NB4 (cell line): Measurements from ENCODE around the gene TNFAIP8L3.

Experiments
- DNase-seq: peaks from one replicate; pipeline ENCODE4 v3.0.0; 2010; ENCODE audit warnings: low read depth
- H3K4me3 ChIP-seq: one replicate; pipeline ENCODE4 v1.5.1; 2011; ENCODE audit warnings: mild to moderate bottlenecking, low read depth, low read length, moderate library complexity
- CTCF ChIP-seq: IDR thresholded peaks from one replicate; pipeline ENCODE4 v1.5.1; 2012; ENCODE audit warnings: low read depth, low read length
- MAX ChIP-seq: IDR thresholded peaks from 2 replicates; pipeline ENCODE4 v1.6.1; 2011; ENCODE audit warnings: low read depth, low read length
- MYC ChIP-seq: IDR thresholded peaks from 2 replicates; pipeline ENCODE4 v1.6.1; 2011; ENCODE audit warnings: low read depth, low read length
- POLR2A ChIP-seq: IDR thresholded peaks from 2 replicates; pipeline ENCODE4 v1.6.1; 2011; ENCODE audit warnings: mild to moderate bottlenecking; ENCODE audit not compliant: insufficient read length; ENCODE audit errors: extremely low read depth

The TNFAIP8L3 gene

DNA sequence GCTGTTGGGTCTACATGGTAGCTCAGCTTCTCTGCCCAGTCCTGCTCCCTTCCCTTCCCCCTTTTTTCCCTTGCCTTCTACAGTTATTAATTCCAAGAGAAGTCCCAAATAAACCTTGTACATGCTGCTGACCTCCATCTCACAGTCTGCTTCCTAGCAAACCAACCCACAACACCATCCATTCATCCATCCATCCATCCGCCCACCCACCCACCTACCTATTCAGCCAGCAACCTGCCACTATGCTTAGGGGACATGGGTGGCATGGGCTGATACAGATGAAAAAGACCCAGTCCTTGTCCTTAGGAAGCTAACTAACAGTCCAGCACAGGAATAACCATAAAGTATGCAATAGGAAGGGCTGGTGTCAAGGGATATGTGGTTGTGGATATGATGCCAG lies 5.7 kb downstream of the TNFAIP8L3 start:
- DNase-seq = no peak
- H3K4me3 ChIP-seq = no peak overlapping the region
- no peak for TF ChIP-seq MYC
- TF ChIP-seq POLR2A = no peak
- TF ChIP-seq CTCF = no peak
- TF ChIP-seq MAX = no peak

DNA sequence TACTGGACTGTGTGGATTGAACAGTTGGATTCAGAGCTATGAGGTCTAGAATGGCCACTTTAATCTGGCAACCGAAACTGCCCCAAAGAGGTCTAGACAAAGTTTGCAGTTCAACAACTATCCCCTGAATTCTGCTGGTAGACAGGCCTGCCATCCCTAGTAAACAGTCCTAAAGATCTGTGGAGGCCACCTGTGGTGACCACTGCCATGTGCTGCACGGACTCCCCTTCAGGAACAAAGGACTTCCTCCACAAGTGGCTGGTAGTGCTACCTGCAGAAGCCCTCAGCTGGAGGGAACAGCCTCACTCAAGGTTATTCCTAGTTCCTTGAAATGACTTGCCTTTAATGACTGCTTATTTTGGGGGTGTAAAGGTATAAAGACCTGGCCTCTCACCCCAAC lies 6.1 kb downstream of the TNFAIP8L3 start:
- DNase-seq = no peak
- no peak overlapping the region for H3K4me3 ChIP-seq
- no peak for TF ChIP-seq MYC
- TF ChIP-seq CTCF = no peak
- TF ChIP-seq POLR2A = no peak
- no peak for TF ChIP-seq MAX

GRCh38 chr15:51087513-51087912 lies 7.2 kb downstream of the TNFAIP8L3 start:
- no peak for DNase-seq
- H3K4me3 ChIP-seq = no peak overlapping the region
- TF ChIP-seq MAX = no peak
- no peak for TF ChIP-seq CTCF
- no peak for TF ChIP-seq MYC
- no peak for TF ChIP-seq POLR2A

DNA sequence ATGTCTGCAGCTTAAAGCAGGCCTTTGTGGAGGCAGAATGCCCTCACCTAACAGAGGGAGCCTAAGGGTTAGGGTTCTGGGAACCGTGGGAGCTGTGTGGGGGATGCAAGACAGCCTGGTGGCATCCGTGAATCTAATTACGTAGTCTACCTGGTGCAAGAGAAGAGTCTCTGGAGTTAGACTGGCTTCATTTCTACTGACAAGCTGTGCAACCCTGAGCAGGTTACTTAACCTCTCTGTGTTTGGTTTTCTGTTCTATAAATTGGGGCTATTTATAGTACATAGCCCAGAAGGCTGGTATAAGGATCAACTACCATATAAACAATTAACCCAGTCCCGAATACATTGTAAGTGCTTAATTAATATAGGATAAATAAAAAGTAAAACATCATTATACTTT lies 8.3 kb downstream of the TNFAIP8L3 start:
- TF ChIP-seq POLR2A (no peak), CTCF (no peak), MAX (no peak), MYC (no peak)
- no peak for DNase-seq
- no peak overlapping the region for H3K4me3 ChIP-seq

- no peak for DNase-seq
- TF ChIP-seq MYC (no peak), MAX (no peak), CTCF (no peak), POLR2A (no peak)
- no peak overlapping the region for H3K4me3 ChIP-seq
Measured at GRCh38 chr15:51085764-51086163, 8.9 kb downstream of the TNFAIP8L3 start.
